T-helper 9 cell (primary cell): Measurements from ENCODE around the gene C5.
"Not testable (repeated sequence)": the region's sequence is repeated elsewhere in the genome, so short reads cannot be mapped to it uniquely, and the experiment has no call there.

Source experiments
- DNase-seq: peaks from one replicate; pipeline ENCODE4 v3.0.0-alpha.2; 2020

The C5 gene

DNA sequence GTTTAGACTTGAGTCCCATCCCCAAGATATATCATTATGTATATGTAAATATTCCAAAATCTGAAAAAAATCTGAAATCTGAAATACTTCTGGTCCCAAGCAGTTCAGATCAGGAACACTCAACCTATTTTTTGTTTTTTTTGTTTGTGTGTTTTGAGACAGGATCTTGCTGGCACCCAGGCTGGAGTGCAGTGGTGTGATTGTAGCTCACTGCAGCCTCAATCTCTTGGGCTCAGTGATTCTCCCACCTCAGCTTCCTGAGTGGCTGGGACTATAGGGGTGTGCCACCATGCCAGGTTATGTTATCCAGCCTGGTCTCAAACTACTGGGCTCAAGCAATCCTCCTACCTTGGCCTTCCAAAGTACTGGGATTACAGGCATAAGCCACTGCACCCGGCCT lies 72.8 kb downstream of the C5 start:
- DNase-seq: no peak

DNA sequence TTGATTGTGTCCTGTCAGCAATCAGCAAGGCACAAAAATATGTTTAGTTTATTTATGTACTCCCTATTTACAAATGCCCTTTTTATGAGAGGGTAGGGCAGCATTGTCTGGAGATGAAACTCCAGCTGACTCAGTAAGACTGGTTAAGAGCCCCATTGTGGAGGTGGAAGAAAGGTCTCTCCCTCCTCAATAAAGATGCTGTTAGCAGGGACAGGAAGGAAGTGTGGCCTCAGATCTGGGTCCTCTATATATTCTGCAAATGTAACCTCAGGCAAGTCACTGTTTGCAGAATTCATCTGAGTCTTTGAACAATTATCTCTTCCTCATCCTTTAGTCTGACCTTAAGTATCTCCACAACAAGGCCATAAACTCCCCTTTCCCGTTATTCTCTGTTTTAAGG lies 75.2 kb downstream of the C5 start:
- no peak for DNase-seq

GRCh38 chr9:120974181-120974580 lies 75.9 kb downstream of the C5 start:
- DNase-seq: no peak

GRCh38 chr9:120971938-120972337 lies 78.1 kb downstream of the C5 start:
- DNase-seq: no peak

DNA sequence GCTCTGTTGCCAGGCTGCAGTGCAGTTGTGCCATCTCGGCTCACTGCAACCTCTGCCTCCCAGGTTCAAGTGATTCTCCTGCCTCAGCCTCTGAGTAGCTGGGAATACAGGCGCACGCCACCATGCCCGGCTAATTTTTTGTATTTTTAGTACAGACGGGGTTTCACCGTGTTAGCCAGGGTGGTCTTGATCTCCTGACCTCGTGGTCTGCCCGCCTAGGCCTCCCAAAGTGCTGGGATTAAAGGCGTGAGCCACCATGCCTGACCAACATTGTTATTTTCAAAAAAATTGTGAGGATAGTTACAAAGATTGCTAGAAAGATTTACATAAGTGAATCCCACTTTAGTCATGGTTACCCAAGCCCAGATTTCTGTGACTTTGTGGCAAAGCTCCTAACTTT lies 78.6 kb downstream of the C5 start:
- not testable (repeated sequence) for DNase-seq

- no peak for DNase-seq
These were observed 79.8 kb downstream of the C5 start for GRCh38 chr9:120970244-120970643.

GRCh38 chr9:120966013-120966369 lies 84.1 kb downstream of the C5 start:
- no peak for DNase-seq

GRCh38 chr9:120965344-120966012 lies 84.6 kb downstream of the C5 start:
- DNase-seq: no peak

GRCh38 chr9:120961936-120962335 lies 88.1 kb downstream of the C5 start:
- no peak for DNase-seq

DNA sequence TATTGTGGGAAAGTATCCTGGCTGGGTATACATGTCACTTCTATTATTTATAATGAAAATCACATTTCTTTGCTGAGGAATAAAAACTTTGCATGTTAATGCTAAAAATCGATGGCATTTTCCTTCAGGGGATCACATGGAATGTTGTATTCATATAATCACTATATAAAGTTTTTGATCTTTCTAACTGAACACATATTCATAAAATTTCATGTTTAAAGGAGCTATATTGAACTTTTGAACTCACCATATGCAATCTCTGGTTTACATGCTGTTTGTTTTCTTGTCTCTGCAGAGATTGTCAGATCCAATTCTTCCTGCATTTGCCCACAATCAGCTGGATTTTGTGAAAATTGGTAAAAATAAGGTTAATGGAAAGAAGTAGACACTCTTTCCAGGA lies 90.1 kb downstream of the C5 start:
- DNase-seq: no peak

DNA sequence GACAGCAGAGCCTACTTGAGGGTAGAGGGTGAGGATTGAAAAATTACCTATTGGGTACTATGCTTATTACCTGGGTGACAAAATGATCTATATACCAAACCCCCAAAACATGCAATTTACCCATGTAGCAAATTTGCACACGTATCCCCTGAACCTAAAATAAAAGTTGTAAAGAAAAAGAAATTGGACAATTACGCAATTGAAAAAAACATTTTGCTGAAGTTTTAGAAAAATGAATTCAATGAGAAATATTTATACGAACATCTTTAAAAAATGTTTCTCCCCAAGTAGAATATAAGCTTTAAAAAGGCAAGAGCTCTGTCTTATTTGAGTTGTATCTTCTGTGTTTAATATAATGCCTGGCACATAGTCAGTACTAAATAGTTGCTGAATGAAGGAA lies 93.2 kb downstream of the C5 start:
- no peak for DNase-seq

- DNase-seq: no peak
These were observed 98.0 kb downstream of the C5 start for GRCh38 chr9:120951960-120952618.

GRCh38 chr9:120950421-120951388 lies 99.4 kb downstream of the C5 start:
- DNase-seq: no peak

DNA sequence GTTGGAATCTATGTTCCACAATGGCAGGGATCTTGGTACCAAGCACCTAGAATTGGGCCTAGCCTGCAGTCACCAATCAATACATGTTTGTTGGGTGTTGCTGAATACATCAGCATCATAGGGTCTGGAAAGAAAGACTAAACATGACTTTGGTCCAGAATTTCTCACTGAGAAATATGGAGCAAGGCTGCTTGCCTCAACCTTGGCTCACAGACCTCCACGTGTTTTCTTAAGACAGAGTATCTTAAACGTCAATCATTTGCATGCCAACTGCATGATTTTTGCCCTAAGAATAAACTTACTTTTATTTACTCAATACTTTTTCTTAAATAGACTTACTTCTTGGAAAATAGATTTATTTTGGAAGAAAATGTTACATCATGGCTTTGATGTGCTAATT lies 100.8 kb downstream of the C5 start:
- no peak for DNase-seq

GRCh38 chr9:120948824-120949223 lies 101.3 kb downstream of the C5 start:
- DNase-seq: no peak

- no peak for DNase-seq
These were observed 102.9 kb downstream of the C5 start for GRCh38 chr9:120947222-120947621.

DNA sequence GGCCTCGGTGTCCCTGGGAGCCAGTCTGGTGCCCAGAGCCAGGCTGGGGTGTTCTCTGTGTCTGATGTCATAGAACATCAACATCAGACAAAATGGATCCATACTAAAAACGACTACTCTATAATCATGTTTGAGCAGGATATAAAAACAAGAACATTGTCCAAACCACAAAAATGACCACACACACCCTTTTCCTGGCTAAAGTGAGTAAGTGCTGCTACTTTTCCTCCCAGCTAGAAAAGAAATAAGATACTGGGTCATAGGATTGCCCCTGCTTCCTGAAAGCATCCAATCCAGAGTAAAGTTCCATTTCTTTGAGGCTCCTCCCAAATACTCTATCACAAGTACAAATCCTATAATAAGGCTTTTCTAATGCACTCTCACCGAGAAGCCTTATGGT lies 103.8 kb downstream of the C5 start:
- DNase-seq: no peak

- no peak for DNase-seq
These were observed 105.1 kb downstream of the C5 start for GRCh38 chr9:120944948-120945347.

GRCh38 chr9:120944434-120944843 lies 105.6 kb downstream of the C5 start:
- no peak for DNase-seq

DNA sequence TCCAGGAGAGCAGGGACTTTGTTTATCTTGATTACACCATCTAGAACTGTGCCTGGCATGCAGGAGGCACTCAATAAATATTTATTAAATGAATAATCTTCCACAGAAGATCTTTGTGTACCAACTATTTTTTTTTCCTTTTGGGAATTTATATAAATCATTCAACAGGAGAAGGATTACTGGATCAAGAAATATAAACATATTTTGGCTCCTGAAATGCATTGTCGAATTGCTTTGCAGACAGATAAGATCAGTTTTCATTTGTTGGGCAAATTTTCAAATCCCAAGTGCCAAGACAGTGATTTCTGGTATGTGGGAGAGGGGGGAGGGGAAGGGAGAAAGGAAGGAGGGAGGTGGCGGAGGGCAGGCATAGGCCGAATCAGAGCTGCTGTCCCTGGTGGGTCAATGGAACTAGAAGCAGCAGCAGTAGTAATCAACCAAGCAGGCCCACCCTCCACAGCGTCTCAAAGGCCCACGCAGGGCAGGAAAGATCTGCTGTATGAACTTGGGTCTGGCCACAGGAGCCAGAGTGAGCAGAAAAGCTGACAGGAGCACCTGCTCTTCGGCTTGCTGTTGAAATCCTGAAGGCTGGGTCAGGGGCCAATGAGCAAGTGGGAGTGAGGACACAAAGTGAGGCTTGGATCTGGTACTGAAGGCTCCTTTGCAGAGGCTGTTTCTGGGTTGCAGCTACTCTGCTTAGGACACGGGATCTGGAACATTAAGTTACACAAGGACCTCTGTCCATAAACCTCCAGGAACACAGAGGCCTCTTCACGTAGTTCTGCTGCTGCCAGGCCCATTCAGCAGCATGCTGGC lies 107.7 kb downstream of the C5 start:
- DNase-seq: no peak

- no peak for DNase-seq
These were observed 108.9 kb downstream of the C5 start for GRCh38 chr9:120941046-120941770.

GRCh38 chr9:120940573-120940972 lies 109.5 kb downstream of the C5 start:
- DNase-seq: no peak
